HEK293 (cell line): ENCODE measurements around the gene FHIP1B.

Source experiments
- CTCF ChIA-PET: fragments of 350-600 bp; formaldehyde crosslinking; extraction: SDS; loops from one replicate; lab custom pipeline; 2021; ENCODE audit warnings: antibody characterized with exemption; lab: Yijun Ruan, JAX
- POLR2A ChIA-PET: fragments of 300-600 bp; formaldehyde crosslinking; extraction: SDS; loops from one replicate; lab custom pipeline; 2020; ENCODE audit warnings: antibody characterized with exemption, inconsistent platforms; lab: Yijun Ruan, JAX
- H3K27ac ChIP-seq: fragments of 200-500 bp; sonication (Bioruptor generic); 2 replicates; pipeline ENCODE4 v1.5.1; 2014; ENCODE audit warnings: low read depth, low read length, control low read depth, inconsistent platforms; ENCODE audit errors: extremely low read depth
- H3K36me3 ChIP-seq, 2 experiments: fragments of 200-500 bp in 1 of 2; sonication (Bioruptor generic) in 1 of 2; 1 replicate in 1 of 2; 2 replicates in 1 of 2; pipeline ENCODE4 v1.5.1; 2014 to 2017; ENCODE audit warnings: inconsistent platforms in 2 of 2, low read length in 2 of 2; ENCODE audit not compliant: control insufficient read depth in 2 of 2, insufficient read depth in 1 of 2
- H3K4me1 ChIP-seq: fragments of 200-500 bp; sonication (Bioruptor generic); 2 replicates; pipeline ENCODE4 v1.5.1; 2014; ENCODE audit warnings: mild to moderate bottlenecking, low read length, inconsistent platforms; ENCODE audit not compliant: control insufficient read depth, insufficient read depth
- H3K4me3 ChIP-seq: 2 replicates; pipeline ENCODE4 v1.5.1; 2011; ENCODE audit warnings: low read depth, mild to moderate bottlenecking, control low read depth, low read length, moderate library complexity
- H3K9me3 ChIP-seq: fragments of 200-500 bp; sonication (Bioruptor generic); 2 replicates; pipeline ENCODE4 v1.5.1; 2014; ENCODE audit warnings: low read depth, low read length, inconsistent platforms; ENCODE audit not compliant: control insufficient read depth, insufficient read depth
- BCL11A ChIP-seq: fragments of 450-650 bp; formaldehyde crosslinking; IDR thresholded peaks from 2 replicates; pipeline ENCODE4 v1.5.1; 2016; ENCODE audit warnings: low read depth, missing biosample characterization, missing genetic modification characterization
- FEZF1 ChIP-seq: fragments of 450-650 bp; formaldehyde crosslinking; IDR thresholded peaks from 2 replicates; pipeline ENCODE4 v1.5.1; 2016; ENCODE audit warnings: missing biosample characterization, missing genetic modification characterization
- PATZ1 ChIP-seq: fragments of 450-650 bp; formaldehyde crosslinking; IDR thresholded peaks from 2 replicates; pipeline ENCODE4 v1.5.1; 2016; ENCODE audit warnings: missing biosample characterization, missing genetic modification characterization
- PRDM1 ChIP-seq: fragments of 450-650 bp; formaldehyde crosslinking; IDR thresholded peaks from 2 replicates; pipeline ENCODE4; 2016; ENCODE audit warnings: missing biosample characterization, missing genetic modification characterization
- SCRT1 ChIP-seq: fragments of 450-650 bp; formaldehyde crosslinking; IDR thresholded peaks from 2 replicates; pipeline ENCODE4 v1.5.1; 2016; ENCODE audit warnings: missing biosample characterization, missing genetic modification characterization, borderline replicate concordance
- SCRT2 ChIP-seq: fragments of 450-650 bp; formaldehyde crosslinking; IDR thresholded peaks from 2 replicates; pipeline ENCODE4 v1.5.1; 2016; ENCODE audit warnings: missing biosample characterization, missing genetic modification characterization
- ZFP3 ChIP-seq: fragments of 450-650 bp; formaldehyde crosslinking; IDR thresholded peaks from 2 replicates; pipeline ENCODE4 v1.5.1; 2016; ENCODE audit warnings: low read depth, missing biosample characterization, missing genetic modification characterization
- ZNF138 ChIP-seq: fragments of 450-650 bp; formaldehyde crosslinking; IDR thresholded peaks from 2 replicates; pipeline ENCODE4 v1.5.1; 2016; ENCODE audit warnings: missing biosample characterization, missing genetic modification characterization, borderline replicate concordance
- ZNF211 ChIP-seq: fragments of 450-650 bp; formaldehyde crosslinking; IDR thresholded peaks from 2 replicates; pipeline ENCODE4 v1.5.1; 2016; ENCODE audit warnings: low read depth, missing biosample characterization, missing genetic modification characterization
- ZNF266 ChIP-seq: fragments of 450-650 bp; formaldehyde crosslinking; IDR thresholded peaks from 2 replicates; pipeline ENCODE4 v1.5.1; 2016; ENCODE audit warnings: missing biosample characterization, missing genetic modification characterization, low read depth
- ZNF311 ChIP-seq: fragments of 450-650 bp; formaldehyde crosslinking; IDR thresholded peaks from 2 replicates; pipeline ENCODE4 v1.5.1; 2017; ENCODE audit warnings: missing biosample characterization, missing genetic modification characterization, borderline replicate concordance
- ZNF561 ChIP-seq: fragments of 450-650 bp; IDR thresholded peaks from 2 replicates; pipeline ENCODE4 v1.5.1; 2018; ENCODE audit warnings: missing biosample characterization, missing genetic modification characterization, borderline replicate concordance
- ZXDB ChIP-seq: fragments of 450-650 bp; formaldehyde crosslinking; IDR thresholded peaks from 2 replicates; pipeline ENCODE4 v1.5.1; 2016; ENCODE audit warnings: missing biosample characterization, missing genetic modification characterization
- TF ChIP-seq, protein P1 (sequence below): fragments of 450-650 bp; formaldehyde crosslinking; IDR thresholded peaks from 2 replicates; pipeline ENCODE4 v1.5.1; 2017; ENCODE audit warnings: missing biosample characterization, mild to moderate bottlenecking, missing genetic modification characterization, moderate library complexity
- TF ChIP-seq, protein P2 (sequence below): fragments of 450-650 bp; formaldehyde crosslinking; IDR thresholded peaks from 2 replicates; pipeline ENCODE4 v1.5.1; 2016; ENCODE audit warnings: missing biosample characterization, missing genetic modification characterization

FHIP1B gene

GRCh38 chr11:6238902-6239301 is 4.5 kb upstream of the FHIP1B start, which contains the start of gene CNGA4:
Gene CNGA4, plus strand, starts transcription at chr11:6239089. Its CDS starts 118 bp downstream, at chr11:6239207.
- H3K4me3 ChIP-seq, result no peak within 1 kb of the TSS
- H3K36me3 ChIP-seq, result no peaks in the 10 kb centered on the region
- POLR2A ChIA-PET, result no interaction called here
- CTCF ChIA-PET, result interaction anchor here (0.7 to 4.0 kb wide), 3 partner anchors 13 to 124 kb away, joined by 4 to 25 read pairs (median 8); no protein-coding TSS in a partner anchor
- H3K4me1 ChIP-seq, result no peaks in the 10 kb centered on the region
- no peaks in the 10 kb centered on the region for H3K9me3 ChIP-seq
- H3K27ac ChIP-seq, result no peak within 1 kb of the TSS
- TF ChIP-seq FEZF1 (tag by site-specific recombination) (no peak), ZNF266 (no peak), ZNF138 (no peak)
- TF ChIP-seq, protein P1, sequence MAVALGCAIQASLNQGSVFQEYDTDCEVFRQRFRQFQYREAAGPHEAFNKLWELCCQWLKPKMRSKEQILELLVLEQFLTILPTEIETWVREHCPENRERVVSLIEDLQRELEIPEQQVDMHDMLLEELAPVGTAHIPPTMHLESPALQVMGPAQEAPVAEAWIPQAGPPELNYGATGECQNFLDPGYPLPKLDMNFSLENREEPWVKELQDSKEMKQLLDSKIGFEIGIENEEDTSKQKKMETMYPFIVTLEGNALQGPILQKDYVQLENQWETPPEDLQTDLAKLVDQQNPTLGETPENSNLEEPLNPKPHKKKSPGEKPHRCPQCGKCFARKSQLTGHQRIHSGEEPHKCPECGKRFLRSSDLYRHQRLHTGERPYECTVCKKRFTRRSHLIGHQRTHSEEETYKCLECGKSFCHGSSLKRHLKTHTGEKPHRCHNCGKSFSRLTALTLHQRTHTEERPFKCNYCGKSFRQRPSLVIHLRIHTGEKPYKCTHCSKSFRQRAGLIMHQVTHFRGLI (tag by site-specific recombination), result peak; percentile 38; the same call in 1 of the 2 replicates

DNA sequence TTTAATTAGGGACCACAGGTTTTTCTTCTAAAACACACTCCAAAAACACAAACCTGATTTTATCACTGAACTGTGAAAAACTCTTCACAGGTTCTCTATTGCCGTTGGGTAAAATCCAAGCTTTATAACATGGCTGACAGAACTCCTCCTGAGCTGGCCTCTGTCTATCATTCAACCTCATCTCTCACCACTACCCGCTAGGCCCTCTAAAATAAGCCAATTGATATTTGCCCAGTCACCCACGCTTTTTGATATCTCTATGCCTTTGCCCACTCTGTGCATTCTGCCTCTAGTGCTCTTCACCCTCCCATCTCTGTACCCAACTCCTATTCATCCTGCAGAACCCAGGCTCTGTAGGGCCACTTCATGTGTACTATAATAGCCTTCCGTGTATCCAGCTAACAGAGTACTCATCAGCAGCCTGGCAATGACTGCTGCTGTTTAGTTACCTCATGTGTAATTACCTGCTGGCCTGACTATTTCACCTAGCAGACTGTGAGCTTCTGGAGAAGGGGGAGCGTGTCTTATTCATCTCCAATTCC is 3.4 kb upstream of the FHIP1B start:
- H3K4me3 ChIP-seq, result no peak overlapping the region
- TF ChIP-seq PATZ1 (tag by site-specific recombination) (no peak), ZFP3 (peak; percentile 70), PRDM1 (tag by site-specific recombination) (no peak)
- TF ChIP-seq, protein P2, sequence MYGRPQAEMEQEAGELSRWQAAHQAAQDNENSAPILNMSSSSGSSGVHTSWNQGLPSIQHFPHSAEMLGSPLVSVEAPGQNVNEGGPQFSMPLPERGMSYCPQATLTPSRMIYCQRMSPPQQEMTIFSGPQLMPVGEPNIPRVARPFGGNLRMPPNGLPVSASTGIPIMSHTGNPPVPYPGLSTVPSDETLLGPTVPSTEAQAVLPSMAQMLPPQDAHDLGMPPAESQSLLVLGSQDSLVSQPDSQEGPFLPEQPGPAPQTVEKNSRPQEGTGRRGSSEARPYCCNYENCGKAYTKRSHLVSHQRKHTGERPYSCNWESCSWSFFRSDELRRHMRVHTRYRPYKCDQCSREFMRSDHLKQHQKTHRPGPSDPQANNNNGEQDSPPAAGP (tag by site-specific recombination), result no peak
- CTCF ChIA-PET, result interaction anchor here (0.7 to 4.0 kb wide), 3 partner anchors 14 to 125 kb away, joined by 4 to 25 read pairs (median 4); no protein-coding TSS in a partner anchor
- H3K36me3 ChIP-seq, result no peaks in the 10 kb centered on the region
- no peaks in the 10 kb centered on the region for H3K9me3 ChIP-seq
- no peak overlapping the region for H3K27ac ChIP-seq
- POLR2A ChIA-PET, result no interaction called here
- no peaks in the 10 kb centered on the region for H3K4me1 ChIP-seq

- Histone ChIP-seq H3K4me3 (no peak overlapping the region), H3K36me3 (no peaks in the 10 kb centered on the region), H3K9me3 (no peaks in the 10 kb centered on the region), H3K4me1 (no peaks in the 10 kb centered on the region), H3K27ac (no peak overlapping the region)
- CTCF ChIA-PET, result interaction anchor here (0.7 to 4.0 kb wide), 2 partner anchors 14 to 79 kb away, joined by 4 to 25 read pairs; no protein-coding TSS in a partner anchor
- TF ChIP-seq ZNF561 (tag by site-specific recombination) (no peak), SCRT2 (tag by site-specific recombination) (no peak), PRDM1 (tag by site-specific recombination) (no peak), BCL11A (no peak), ZNF211 (tag by site-specific recombination) (no peak), ZNF311 (no peak), SCRT1 (tag by site-specific recombination) (no peak), ZXDB (tag by site-specific recombination) (no peak)
- POLR2A ChIA-PET, result no interaction called here
Observed at GRCh38 chr11:6237266-6237665, 2.8 kb upstream of the FHIP1B start.
